Dendritic cell treated with granulocyte-macrophage colony-stimulating factor and Interleukin-4, amounts not matched to agents 40 ng/mL and 50 ng/mL, for 4 days (primary cell): Measurements from ENCODE around the gene UPK2.

ENCODE experiments used
- H3K27ac Mint-ChIP-seq: one replicate; pipeline ENCODE4 v1.8.0; 2022; ENCODE audit warnings: mild to moderate bottlenecking, mixed read lengths
- H3K27me3 Mint-ChIP-seq: one replicate; pipeline ENCODE4 v1.8.0; 2022; ENCODE audit warnings: mild to moderate bottlenecking, mixed read lengths
- H3K36me3 Mint-ChIP-seq: one replicate; pipeline ENCODE4 v1.8.0; 2022; ENCODE audit warnings: low read depth, mixed read lengths
- H3K4me1 Mint-ChIP-seq: one replicate; pipeline ENCODE4 v1.8.0; 2022; ENCODE audit warnings: low read depth, mixed read lengths
- H3K4me3 Mint-ChIP-seq: one replicate; pipeline ENCODE4 v1.8.0; 2022; ENCODE audit warnings: mild to moderate bottlenecking, moderate library complexity, mixed read lengths
- H3K9me3 Mint-ChIP-seq: one replicate; pipeline ENCODE4 v1.8.0; 2022; ENCODE audit warnings: mixed read lengths
- intact Hi-C: fragments of 100-400 bp; cut with micrococcal nuclease; formaldehyde crosslinking; loops from one replicate; pipeline ENCODE4 v1.15.0; 2022

Gene UPK2

DNA sequence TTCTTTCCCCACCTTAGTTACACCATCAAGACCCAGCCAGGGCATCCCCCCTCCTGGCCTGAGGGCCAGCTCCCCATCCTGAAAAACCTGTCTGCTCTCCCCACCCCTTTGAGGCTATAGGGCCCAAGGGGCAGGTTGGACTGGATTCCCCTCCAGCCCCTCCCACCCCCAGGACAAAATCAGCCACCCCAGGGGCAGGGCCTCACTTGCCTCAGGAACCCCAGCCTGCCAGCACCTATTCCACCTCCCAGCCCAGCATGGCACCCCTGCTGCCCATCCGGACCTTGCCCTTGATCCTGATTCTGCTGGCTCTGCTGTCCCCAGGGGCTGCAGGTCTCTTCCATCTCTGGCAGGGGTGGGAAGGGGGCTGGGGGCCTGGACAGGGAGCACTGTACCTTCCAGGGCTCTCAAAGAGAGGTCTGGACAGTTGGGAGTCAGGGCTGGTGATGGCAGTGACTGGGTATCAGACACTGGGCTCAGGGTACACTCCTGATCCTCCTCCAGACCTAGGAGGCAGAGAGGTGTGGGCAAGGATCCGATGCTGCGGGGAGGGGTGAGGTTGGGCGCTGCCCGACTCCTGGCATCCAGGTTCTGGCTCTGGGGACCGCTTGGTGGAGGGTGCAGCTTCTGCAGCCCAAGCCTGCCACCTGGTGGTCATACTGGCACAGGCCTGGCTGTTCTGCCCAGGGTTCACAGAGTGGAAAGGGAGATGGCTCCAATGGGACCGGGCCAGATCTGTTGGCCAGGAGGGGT, at the start of gene UPK2:
TSS of gene UPK2 (plus strand) at position 205 of the 753 bp plus-strand sequence. CDS start at position 258, 53 bp downstream.
- intact Hi-C loops: loop anchor here (1.0 kb wide), 2 partner anchors 49 to 267 kb away; no protein-coding TSS in a partner anchor
- H3K27ac Mint-ChIP-seq: no peak within 1 kb of the TSS
- H3K36me3 Mint-ChIP-seq: no peaks in the 10 kb centered on the region
- no peaks in the 10 kb centered on the region for H3K9me3 Mint-ChIP-seq
- H3K27me3 Mint-ChIP-seq: peaks cover 41% of the 10 kb centered on the region
- no peak within 1 kb of the TSS for H3K4me3 Mint-ChIP-seq
- H3K4me1 Mint-ChIP-seq: no peaks in the 10 kb centered on the region

GRCh38 chr11:118907051-118908042, 48.8 kb upstream of the UPK2 start:
- H3K27me3 Mint-ChIP-seq: peaks cover 28% of the 10 kb centered on the region
- H3K9me3 Mint-ChIP-seq: no peaks in the 10 kb centered on the region
- no peak overlapping the region for H3K4me3 Mint-ChIP-seq
- H3K27ac Mint-ChIP-seq: no peak overlapping the region
- peaks cover 36% of the 10 kb centered on the region for H3K36me3 Mint-ChIP-seq
- intact Hi-C loops: loop anchor here (1.0 kb wide), 2 partner anchors 23 to 49 kb away; partner anchors contain the start of gene UPK2
- peaks cover 31% of the 10 kb centered on the region for H3K4me1 Mint-ChIP-seq

- Mint-ChIP-seq H3K27me3 (peaks cover 28% of the 10 kb centered on the region), H3K4me3 (no peak overlapping the region), H3K9me3 (no peaks in the 10 kb centered on the region), H3K4me1 (peaks cover 40% of the 10 kb centered on the region), H3K27ac (no peak overlapping the region), H3K36me3 (peaks cover 28% of the 10 kb centered on the region)
- intact Hi-C loops: no loop called here
These were observed 47.8 kb upstream of the UPK2 start for GRCh38 chr11:118908264-118908663.

GRCh38 chr11:118908901-118909618, 47.0 kb upstream of the UPK2 start:
- Mint-ChIP-seq H3K4me3 (no peak overlapping the region), H3K27ac (no peak overlapping the region), H3K9me3 (no peaks in the 10 kb centered on the region), H3K4me1 (peaks cover 48% of the 10 kb centered on the region), H3K36me3 (peaks cover 28% of the 10 kb centered on the region), H3K27me3 (peaks cover 28% of the 10 kb centered on the region)
- intact Hi-C loops: no loop called here

- H3K27me3 Mint-ChIP-seq: peaks cover 28% of the 10 kb centered on the region
- no peaks in the 10 kb centered on the region for H3K9me3 Mint-ChIP-seq
- no peak overlapping the region for H3K27ac Mint-ChIP-seq
- intact Hi-C loops: no loop called here
- peaks cover 28% of the 10 kb centered on the region for H3K36me3 Mint-ChIP-seq
- no peak overlapping the region for H3K4me3 Mint-ChIP-seq
- peaks cover 55% of the 10 kb centered on the region for H3K4me1 Mint-ChIP-seq
These were observed 46.3 kb upstream of the UPK2 start for GRCh38 chr11:118909619-118910308.

DNA sequence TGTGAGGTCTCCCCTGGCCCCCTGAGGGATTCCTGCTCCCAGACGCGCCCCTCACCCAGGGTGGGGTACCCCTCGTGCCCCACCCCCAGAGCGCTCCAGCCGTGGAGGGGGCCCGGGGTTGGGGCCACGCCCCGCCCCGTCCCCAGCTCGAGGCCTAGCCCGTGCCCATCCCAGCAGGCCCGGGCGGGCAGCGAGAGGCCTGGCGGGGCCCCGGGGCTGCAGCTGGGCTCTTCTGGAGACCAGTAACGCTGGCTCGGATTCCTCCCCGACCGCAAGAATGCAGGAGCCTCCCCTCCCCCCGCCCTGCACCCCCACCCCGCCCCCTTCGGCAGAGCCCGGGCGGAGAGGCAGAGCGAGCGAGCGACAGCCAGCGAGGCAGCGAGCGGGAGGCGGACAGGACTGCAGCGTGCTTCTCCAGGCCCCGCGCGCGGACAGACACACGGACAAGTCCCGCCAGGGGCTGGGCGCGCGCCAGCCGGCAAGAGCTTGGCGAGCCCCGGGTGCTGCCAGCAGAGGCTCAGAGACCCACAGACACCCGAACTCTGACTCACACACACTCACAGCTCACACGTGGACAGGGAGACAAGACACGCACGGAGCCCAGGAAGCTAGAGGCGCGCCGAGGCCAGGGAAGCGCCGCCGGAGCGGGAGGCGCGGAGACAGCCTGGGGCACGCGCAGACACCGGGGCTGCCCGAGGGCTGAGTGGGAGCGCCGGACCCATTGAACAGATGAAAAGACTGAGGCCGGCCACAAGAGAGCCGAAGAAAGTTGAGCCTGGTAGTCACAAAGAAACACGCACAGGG, 45.6 kb upstream of the UPK2 start:
- intact Hi-C loops: no loop called here
- Mint-ChIP-seq H3K27ac (no peak overlapping the region), H3K4me3 (peak overlapping the region; percentile 67), H3K9me3 (no peaks in the 10 kb centered on the region), H3K27me3 (peaks cover 28% of the 10 kb centered on the region), H3K4me1 (peaks cover 62% of the 10 kb centered on the region), H3K36me3 (peaks cover 28% of the 10 kb centered on the region)

DNA sequence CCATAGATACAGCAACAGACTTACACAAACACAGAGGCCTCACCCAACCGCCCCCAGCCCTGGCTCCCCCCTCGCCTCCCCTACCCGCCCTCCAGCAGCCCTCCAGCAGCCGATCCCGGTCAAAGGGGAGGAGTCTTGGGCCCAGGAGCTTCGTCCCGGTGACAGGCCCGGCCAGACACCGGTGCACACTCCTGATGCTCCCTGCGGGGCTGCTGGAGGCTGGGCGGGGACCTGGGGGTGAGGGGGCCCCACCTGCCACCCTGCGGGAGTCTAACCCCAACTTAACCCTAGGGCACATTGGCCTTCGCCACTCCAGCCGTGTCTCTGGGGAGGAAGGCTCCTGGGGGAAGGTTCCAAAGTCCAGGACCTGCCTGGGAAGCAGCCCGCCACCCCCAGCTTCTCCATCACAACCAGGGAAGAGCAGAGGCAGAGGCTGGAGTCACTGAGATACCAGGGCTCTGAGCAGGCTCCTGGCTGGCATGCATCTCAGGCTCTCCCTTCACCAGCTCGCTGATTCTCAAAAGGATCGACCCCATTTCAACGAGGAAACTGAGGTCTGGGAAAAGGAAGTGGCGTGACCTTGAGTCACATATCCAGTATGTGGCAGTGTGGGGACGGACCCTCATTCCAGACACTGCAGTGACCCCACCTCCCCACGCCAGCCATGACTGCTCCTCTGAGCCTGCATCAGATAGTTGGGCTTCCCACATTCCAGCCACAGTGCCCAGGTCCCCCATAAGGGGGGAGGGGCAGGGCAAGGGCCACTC, 44.8 kb upstream of the UPK2 start:
- intact Hi-C loops: no loop called here
- no peak overlapping the region for H3K4me3 Mint-ChIP-seq

GRCh38 chr11:118911880-118912741, 44.0 kb upstream of the UPK2 start:
- intact Hi-C loops: no loop called here
- Mint-ChIP-seq H3K27me3 (peaks cover 28% of the 10 kb centered on the region), H3K27ac (peak overlapping the region; percentile 50), H3K36me3 (peaks cover 14% of the 10 kb centered on the region), H3K9me3 (no peaks in the 10 kb centered on the region), H3K4me1 (peaks cover 78% of the 10 kb centered on the region), H3K4me3 (peak overlapping the region; percentile 34)

More for the DNA sequence above, 44.8 kb upstream of the UPK2 start:
- Mint-ChIP-seq H3K27ac (no peak overlapping the region), H3K27me3 (peaks cover 28% of the 10 kb centered on the region), H3K36me3 (peaks cover 22% of the 10 kb centered on the region), H3K9me3 (no peaks in the 10 kb centered on the region), H3K4me1 (peaks cover 70% of the 10 kb centered on the region)

DNA sequence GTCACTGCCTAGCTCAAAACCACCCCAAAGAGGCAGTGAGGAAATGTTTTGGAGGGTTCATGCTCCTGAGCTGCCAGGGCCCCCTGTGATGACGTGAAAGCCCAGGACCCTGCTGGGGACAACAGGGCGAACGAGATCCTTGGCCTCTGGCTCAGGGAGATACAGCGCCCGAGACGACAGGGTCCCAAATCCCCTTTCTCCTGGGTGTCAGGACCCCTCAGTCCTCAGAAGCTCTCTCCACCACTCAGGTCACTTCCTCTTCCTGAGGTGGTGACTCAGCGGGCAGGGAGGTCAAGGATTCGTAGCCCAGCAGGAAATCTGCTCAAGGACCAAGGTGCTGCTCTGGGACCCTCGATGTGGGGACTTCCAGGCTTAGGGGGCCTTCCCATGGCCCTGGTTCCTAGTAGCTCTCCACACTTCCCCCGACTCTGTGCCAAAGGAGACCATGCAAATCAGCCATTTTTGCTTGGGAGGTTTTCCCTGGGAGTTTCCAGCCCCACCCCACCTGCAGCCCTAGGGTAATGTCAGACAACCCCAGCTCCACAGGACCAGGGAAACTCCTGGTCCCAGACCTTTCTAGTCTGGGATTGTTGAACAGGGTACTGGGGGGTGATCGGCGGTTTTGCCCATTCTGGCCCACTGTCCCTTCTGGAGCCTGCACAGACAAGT, 43.2 kb upstream of the UPK2 start:
- H3K27me3 Mint-ChIP-seq: peaks cover 28% of the 10 kb centered on the region
- H3K9me3 Mint-ChIP-seq: no peaks in the 10 kb centered on the region
- H3K4me1 Mint-ChIP-seq: peaks cover 86% of the 10 kb centered on the region
- H3K36me3 Mint-ChIP-seq: peaks cover 6% of the 10 kb centered on the region
- intact Hi-C loops: no loop called here
- H3K27ac Mint-ChIP-seq: peak overlapping the region; percentile 60
- no peak overlapping the region for H3K4me3 Mint-ChIP-seq

GRCh38 chr11:118913411-118914125, 42.5 kb upstream of the UPK2 start:
- Mint-ChIP-seq H3K9me3 (no peaks in the 10 kb centered on the region), H3K27me3 (peaks cover 29% of the 10 kb centered on the region), H3K36me3 (no peaks in the 10 kb centered on the region), H3K4me1 (peaks cover 93% of the 10 kb centered on the region), H3K27ac (peak overlapping the region; percentile 60), H3K4me3 (no peak overlapping the region)
- intact Hi-C loops: no loop called here
